Liver (tissue), 3 donors: ENCODE data around the gene PNKD.

Experiments
- CTCF ChIP-seq: fragments of 150-350 bp; IDR thresholded peaks from 2 replicates; pipeline ENCODE4 v1.5.1; 2017; ENCODE audit warnings: improper control_type of control experiment, low read depth, low read length; ENCODE audit not compliant: missing input control
- GABPA ChIP-seq, 2 donors: IDR thresholded peaks in 1 of 2; conservative IDR thresholded peaks in 1 of 2; 2 replicates each; pipeline ENCODE4 v1.6.1; 2016; ENCODE audit warnings: antibody characterized with exemption in 2 of 2, mild to moderate bottlenecking in 1 of 2, moderate library complexity in 1 of 2
- donor health status: healthy.
- donor health status: healthy.

- TF ChIP-seq GABPA (IDR thresholded peaks at IDR 0.05 in 1 of 2, conservative IDR thresholded peaks at IDR 0.05 in 1 of 2) = no peak
- no peak for TF ChIP-seq CTCF
Observed at GRCh38 chr2:218369330-218369729, 99.0 kb downstream of the PNKD start.
